ENCODE data around the gene SERPING1. TPM values are rescaled to one million over a fixed set of nuclear protein-coding genes. Genes with fewer than 3 reads are reported as not detected.

Gene SERPING1
- total and polyA plus RNA-seq, 2 of the 13 experiments (the other 11 are each of a cell fraction or from before 2014, with no cell fraction given) = 2.0 to 10.4 TPM

DNA sequence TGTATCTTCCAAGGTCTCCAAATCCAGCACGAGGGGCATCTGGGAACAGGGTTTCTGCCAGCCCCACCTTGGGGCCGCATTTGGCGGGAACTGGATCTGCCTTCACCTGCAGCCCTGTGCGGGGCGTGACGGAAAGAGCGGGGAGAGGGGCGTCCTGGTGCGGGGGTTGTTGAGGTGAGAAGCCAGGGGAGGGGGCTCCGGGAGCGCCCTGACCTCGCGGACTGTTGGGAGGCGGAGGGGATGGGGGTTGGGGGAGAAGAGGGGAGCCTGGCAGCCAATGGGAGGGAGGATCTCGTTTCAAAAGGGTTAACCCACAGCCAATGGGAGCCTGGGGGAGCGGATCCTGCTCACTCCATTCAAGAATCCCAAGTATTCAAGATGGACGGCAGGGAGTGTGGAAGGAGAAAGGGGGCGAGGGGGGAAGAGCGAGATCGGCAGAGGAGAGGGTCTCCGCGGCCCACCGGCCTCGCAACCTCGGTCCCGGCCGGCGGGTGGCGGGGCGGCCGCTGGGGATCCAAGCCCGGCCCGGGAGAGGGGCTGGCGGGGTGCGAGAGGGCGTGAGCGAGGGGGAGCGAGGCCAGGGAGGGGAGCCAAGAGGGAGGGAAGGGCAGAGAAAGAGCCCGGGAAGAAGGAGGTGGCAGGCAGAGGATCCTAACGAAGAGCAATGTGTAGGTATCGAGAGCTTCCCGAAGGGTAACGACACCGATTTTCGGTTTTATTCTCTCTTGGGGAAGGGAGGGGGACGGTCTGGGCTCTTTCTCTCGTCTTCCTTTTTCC, 40.7 kb downstream of the SERPING1 start (continued):
- TF ChIP-seq, protein P1, sequence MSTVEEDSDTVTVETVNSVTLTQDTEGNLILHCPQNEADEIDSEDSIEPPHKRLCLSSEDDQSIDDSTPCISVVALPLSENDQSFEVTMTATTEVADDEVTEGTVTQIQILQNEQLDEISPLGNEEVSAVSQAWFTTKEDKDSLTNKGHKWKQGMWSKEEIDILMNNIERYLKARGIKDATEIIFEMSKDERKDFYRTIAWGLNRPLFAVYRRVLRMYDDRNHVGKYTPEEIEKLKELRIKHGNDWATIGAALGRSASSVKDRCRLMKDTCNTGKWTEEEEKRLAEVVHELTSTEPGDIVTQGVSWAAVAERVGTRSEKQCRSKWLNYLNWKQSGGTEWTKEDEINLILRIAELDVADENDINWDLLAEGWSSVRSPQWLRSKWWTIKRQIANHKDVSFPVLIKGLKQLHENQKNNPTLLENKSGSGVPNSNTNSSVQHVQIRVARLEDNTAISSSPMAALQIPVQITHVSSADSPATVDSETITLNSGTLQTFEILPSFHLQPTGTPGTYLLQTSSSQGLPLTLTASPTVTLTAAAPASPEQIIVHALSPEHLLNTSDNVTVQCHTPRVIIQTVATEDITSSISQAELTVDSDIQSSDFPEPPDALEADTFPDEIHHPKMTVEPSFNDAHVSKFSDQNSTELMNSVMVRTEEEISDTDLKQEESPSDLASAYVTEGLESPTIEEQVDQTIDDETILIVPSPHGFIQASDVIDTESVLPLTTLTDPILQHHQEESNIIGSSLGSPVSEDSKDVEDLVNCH (CRISPR knock-in tag; IDR thresholded peaks at IDR 0.05) = no peak
- no peak for TF ChIP-seq GFI1 (CRISPR knock-in tag; IDR thresholded peaks at IDR 0.05; ENCODE audit: borderline replicate concordance)
- no peak for TF ChIP-seq ESRRA (CRISPR knock-in tag; IDR thresholded peaks at IDR 0.05; ENCODE audit: low read depth)
- TF ChIP-seq MAFF (IDR thresholded peaks at IDR 0.05; ENCODE audit: low read depth, low read length) = no peak
- no peak for TF ChIP-seq SRSF1 (optimal IDR thresholded peaks at IDR 0.05; ENCODE audit: low read depth, low read length)
- no peak for TF ChIP-seq ZNF83 (CRISPR knock-in tag; IDR thresholded peaks at IDR 0.05; ENCODE audit: borderline replicate concordance)
- no peak for TF ChIP-seq NRL (CRISPR knock-in tag; IDR thresholded peaks at IDR 0.05; ENCODE audit: borderline replicate concordance)
- TF ChIP-seq, protein P2, sequence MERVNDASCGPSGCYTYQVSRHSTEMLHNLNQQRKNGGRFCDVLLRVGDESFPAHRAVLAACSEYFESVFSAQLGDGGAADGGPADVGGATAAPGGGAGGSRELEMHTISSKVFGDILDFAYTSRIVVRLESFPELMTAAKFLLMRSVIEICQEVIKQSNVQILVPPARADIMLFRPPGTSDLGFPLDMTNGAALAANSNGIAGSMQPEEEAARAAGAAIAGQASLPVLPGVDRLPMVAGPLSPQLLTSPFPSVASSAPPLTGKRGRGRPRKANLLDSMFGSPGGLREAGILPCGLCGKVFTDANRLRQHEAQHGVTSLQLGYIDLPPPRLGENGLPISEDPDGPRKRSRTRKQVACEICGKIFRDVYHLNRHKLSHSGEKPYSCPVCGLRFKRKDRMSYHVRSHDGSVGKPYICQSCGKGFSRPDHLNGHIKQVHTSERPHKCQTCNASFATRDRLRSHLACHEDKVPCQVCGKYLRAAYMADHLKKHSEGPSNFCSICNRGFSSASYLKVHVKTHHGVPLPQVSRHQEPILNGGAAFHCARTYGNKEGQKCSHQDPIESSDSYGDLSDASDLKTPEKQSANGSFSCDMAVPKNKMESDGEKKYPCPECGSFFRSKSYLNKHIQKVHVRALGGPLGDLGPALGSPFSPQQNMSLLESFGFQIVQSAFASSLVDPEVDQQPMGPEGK (CRISPR knock-in tag; IDR thresholded peaks at IDR 0.05) = peak; percentile 48; the same call in 1 of the 2 replicates
- no peak for TF ChIP-seq SMARCE1 (IDR thresholded peaks at IDR 0.05; ENCODE audit: borderline replicate concordance)
- TF ChIP-seq POLR2AphosphoS5 (IDR thresholded peaks at IDR 0.05; ENCODE audit: low read depth, low read length) = peak; percentile 58
- TF ChIP-seq ZNF234 (CRISPR knock-in tag; conservative IDR thresholded peaks at IDR 0.05) = no peak
- TF ChIP-seq, protein P3, sequence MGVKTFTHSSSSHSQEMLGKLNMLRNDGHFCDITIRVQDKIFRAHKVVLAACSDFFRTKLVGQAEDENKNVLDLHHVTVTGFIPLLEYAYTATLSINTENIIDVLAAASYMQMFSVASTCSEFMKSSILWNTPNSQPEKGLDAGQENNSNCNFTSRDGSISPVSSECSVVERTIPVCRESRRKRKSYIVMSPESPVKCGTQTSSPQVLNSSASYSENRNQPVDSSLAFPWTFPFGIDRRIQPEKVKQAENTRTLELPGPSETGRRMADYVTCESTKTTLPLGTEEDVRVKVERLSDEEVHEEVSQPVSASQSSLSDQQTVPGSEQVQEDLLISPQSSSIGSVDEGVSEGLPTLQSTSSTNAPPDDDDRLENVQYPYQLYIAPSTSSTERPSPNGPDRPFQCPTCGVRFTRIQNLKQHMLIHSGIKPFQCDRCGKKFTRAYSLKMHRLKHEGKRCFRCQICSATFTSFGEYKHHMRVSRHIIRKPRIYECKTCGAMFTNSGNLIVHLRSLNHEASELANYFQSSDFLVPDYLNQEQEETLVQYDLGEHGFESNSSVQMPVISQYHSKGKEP (CRISPR knock-in tag; IDR thresholded peaks at IDR 0.05) = no peak
- 0 out of 2 replicates have a peak, but pooled peaks have one; percentile 28 for TF ChIP-seq ZNF441 (CRISPR knock-in tag; IDR thresholded peaks at IDR 0.05; ENCODE audit: borderline replicate concordance)
- peak; percentile 71 for TF ChIP-seq NFYC (CRISPR knock-in tag; IDR thresholded peaks at IDR 0.05)
- no peak for TF ChIP-seq HMG20B (CRISPR knock-in tag; conservative IDR thresholded peaks at IDR 0.05)
- TF ChIP-seq FOXM1 (CRISPR knock-in tag; IDR thresholded peaks at IDR 0.05) = no peak
- TF ChIP-seq PHF21A (CRISPR knock-in tag; IDR thresholded peaks at IDR 0.05) = peak; percentile 57
- TF ChIP-seq POLR2A (IDR thresholded peaks at IDR 0.05; ENCODE audit: insufficient read depth in 1 of 2, low read depth in 2 of 2, low read length in 2 of 2) = peak in 1 of 2 experiments; percentile 41; a peak in 1 of 4 replicates
- peak; percentile 74 for TF ChIP-seq NFYB (CRISPR knock-in tag; IDR thresholded peaks at IDR 0.05)
- TF ChIP-seq ZNF7 (CRISPR knock-in tag; IDR thresholded peaks at IDR 0.05) = no peak
- TF ChIP-seq ZNF652 (CRISPR knock-in tag; IDR thresholded peaks at IDR 0.05; ENCODE audit: borderline replicate concordance, low read depth) = peak; percentile 49; the same call in 1 of the 2 replicates
- TF ChIP-seq ATF7-NPFF (CRISPR knock-in tag; IDR thresholded peaks at IDR 0.05; ENCODE audit: low read depth) = no peak
